GM12878 (cell line): Measurements from ENCODE around the gene KIF14. TPM values are rescaled to one million over a fixed set of nuclear protein-coding genes. Genes with fewer than 3 reads are reported as not detected.

Experiments
- ATAC-seq: fragments of 200-7000 bp; cut with Tn5 transposase; 3 replicates; pipeline ENCODE4 v1.9.1; 2020; ENCODE audit warnings: mild to moderate bottlenecking, moderate library complexity
- BruUV-seq: library from RNA; stranded (reverse); fragments of 400-500 nt; replicated peaks from 2 replicates; lab custom pipeline; 2021; lab: Mats Ljungman, UMichigan
- CTCF ChIA-PET: fragments of 300-600 bp; sonication (Branson Sonifier 250); formaldehyde crosslinking; extraction: SDS; loops from one replicate; lab custom pipeline; 2021; ENCODE audit warnings: inconsistent platforms; lab: Yijun Ruan, JAX
- POLR2A ChIA-PET: fragments of 350-600 bp; formaldehyde crosslinking; extraction: SDS; loops from one replicate; lab custom pipeline; 2021; ENCODE audit warnings: inconsistent platforms; lab: Charles Lee
- RAD21 ChIA-PET: fragments of 300-600 bp; sonication (Branson Sonifier 250); formaldehyde crosslinking; loops from one replicate; lab custom pipeline; 2023; ENCODE audit warnings: antibody characterized with exemption; ENCODE audit not compliant: unreplicated experiment; lab: Charles Lee
- SMC1A ChIA-PET: fragments of 300-600 bp; sonication (Branson Sonifier 250); formaldehyde crosslinking; loops from one replicate; lab custom pipeline; 2023; ENCODE audit not compliant: unreplicated experiment, uncharacterized antibody; lab: Charles Lee
- DNase-seq: peaks from one replicate; pipeline ENCODE4 v3.0.0-alpha.2; 2011; ENCODE audit warnings: low read depth, low spot score
- FAIRE-seq: peaks from 3 replicates; lab custom pipeline; 2011; peaks lifted over from hg19 to GRCh38; lab: Jason Lieb, UNC
- H2AFZ ChIP-seq: 2 replicates; pipeline ENCODE4 v1.6.0; 2011; ENCODE audit warnings: low read depth, low read length, control low read depth; ENCODE audit not compliant: control insufficient read depth
- H3K27ac ChIP-seq: 2 replicates; pipeline ENCODE4 v1.5.1; 2011; ENCODE audit warnings: control low read depth; ENCODE audit not compliant: control insufficient read depth, insufficient read depth
- H3K27me3 ChIP-seq, 2 experiments: replicated peaks in 1 of 2; 2 replicates each; pipeline versions ENCODE4 v1.6.0 to v1.6.1; 2011; ENCODE audit warnings: low read length in 1 of 2; ENCODE audit not compliant: control insufficient read depth in 2 of 2, insufficient read depth in 2 of 2
- H3K36me3 ChIP-seq, 2 experiments: 2 replicates each; pipeline ENCODE4 v1.5.1; 2011; ENCODE audit warnings: low read length in 1 of 2; ENCODE audit not compliant: control insufficient read depth in 2 of 2, insufficient read depth in 2 of 2
- H3K4me1 ChIP-seq: 2 replicates; pipeline ENCODE4 v1.6.1; 2011; ENCODE audit warnings: mild to moderate bottlenecking, low read length, moderate library complexity, mixed read lengths; ENCODE audit not compliant: control insufficient read depth, insufficient read depth
- H3K4me2 ChIP-seq: 2 replicates; pipeline ENCODE4 v1.6.0; 2011; ENCODE audit warnings: control low read depth; ENCODE audit not compliant: control insufficient read depth, insufficient read depth
- H3K4me3 ChIP-seq: fragments of 200-600 bp; sonication (generic); 2 replicates; pipeline ENCODE4 v1.5.1; 2016
- H3K79me2 ChIP-seq: 2 replicates; pipeline ENCODE4 v1.6.0; 2011; ENCODE audit warnings: low read length; ENCODE audit not compliant: control insufficient read depth, insufficient read depth
- H3K9ac ChIP-seq: 2 replicates; pipeline ENCODE4 v1.8.0; 2011; ENCODE audit warnings: low read length, control low read depth, mixed read lengths; ENCODE audit not compliant: control insufficient read depth, insufficient read depth
- H3K9me3 ChIP-seq: replicated peaks from 3 replicates; pipeline ENCODE4 v1.5.1; 2011; ENCODE audit warnings: mild to moderate bottlenecking, low read length; ENCODE audit not compliant: control insufficient read depth, insufficient read depth
- H4K20me1 ChIP-seq: 2 replicates; pipeline ENCODE4 v1.6.0; 2011; ENCODE audit not compliant: control insufficient read depth, insufficient read depth
- ATF2 ChIP-seq: IDR thresholded peaks from 2 replicates; pipeline ENCODE4 v1.6.1; 2012; ENCODE audit warnings: low read length, inconsistent platforms
- BACH1 ChIP-seq: fragments of 450-650 bp; IDR thresholded peaks from 2 replicates; pipeline ENCODE4 v1.6.1; 2017; ENCODE audit warnings: mild to moderate bottlenecking, borderline replicate concordance
- CUX1 ChIP-seq: IDR thresholded peaks from 2 replicates; pipeline ENCODE4 v1.6.1; 2012; ENCODE audit warnings: improper control_type of control experiment, low read depth, low read length; ENCODE audit not compliant: insufficient replicate concordance
- IRF4 ChIP-seq: IDR thresholded peaks from 2 replicates; pipeline ENCODE4 v1.6.1; 2011; ENCODE audit warnings: low read depth, low read length
- IRF5 ChIP-seq: fragments of 450-650 bp; IDR thresholded peaks from 2 replicates; pipeline ENCODE4 v1.6.1; 2017; ENCODE audit warnings: borderline replicate concordance
- NR2F1 ChIP-seq: fragments of 450-650 bp; conservative IDR thresholded peaks from 2 replicates; pipeline ENCODE4 v1.6.1; 2017; ENCODE audit warnings: mild to moderate bottlenecking
- PBX3 ChIP-seq: IDR thresholded peaks from 2 replicates; pipeline ENCODE4 v1.6.1; 2011; ENCODE audit warnings: mild to moderate bottlenecking, low read depth, low read length, moderate library complexity; ENCODE audit not compliant: insufficient replicate concordance
- RAD21 ChIP-seq: IDR thresholded peaks from 2 replicates; pipeline ENCODE4 v1.6.1; 2011; ENCODE audit warnings: mild to moderate bottlenecking, low read depth, low read length, moderate library complexity; ENCODE audit not compliant: insufficient read depth
- SPI1 ChIP-seq: IDR thresholded peaks from 2 replicates; pipeline ENCODE4 v1.6.1; 2011; ENCODE audit warnings: low read depth, mild to moderate bottlenecking, low read length, moderate library complexity, borderline replicate concordance; ENCODE audit not compliant: insufficient read depth
- YY1 ChIP-seq: IDR thresholded peaks from 2 replicates; pipeline ENCODE4 v1.6.1; 2011; ENCODE audit warnings: low read depth, mild to moderate bottlenecking, low read length
- WGBS: methylation state at CpG from one replicate; pipeline ENCODE4 v1.1.6; 2016; ENCODE audit warnings: low lambda C conversion rate; ENCODE audit not compliant: insufficient replicate concordance, insufficient coverage; ENCODE audit errors: missing lambda C conversion rate; 5-methylcytosine and 5-hydroxymethylcytosine counted together
- in situ Hi-C: fragments of 300-500 bp; cut with MboI; formaldehyde crosslinking; loops from 9 replicates; pipeline ENCODE4 v1.14.3; 2018; ENCODE audit warnings: mixed read lengths
- intact Hi-C: fragments of 100-400 bp; cut with micrococcal nuclease; formaldehyde crosslinking; loops from one replicate; pipeline ENCODE4 v1.14.2; 2022; ENCODE audit not compliant: unreplicated experiment
- polyA plus RNA-seq, 11 experiments: library from polyadenylated mRNA; depleted of rRNA in 4 of 11; unstranded in 6 of 11; stranded (reverse) in 5 of 11; fragments of >200 nt; fragmentation: Nextera tagmentation in 4 of 11; fragmentation: Illumina TruSeq in 1 of 11; extraction: Ambion mirVana in 4 of 11; extraction: Trizol in 1 of 11; gene quantifications; 1 replicate in 1 of 11; 2 replicates in 10 of 11; pipeline versions ENCODE4 v1.2.1 to v1.2.3, GENCODE V29; 2011 to 2016; ENCODE audit warnings: inconsistent platforms in 2 of 11, missing spikeins in 2 of 11, low read depth in 1 of 11
- total RNA-seq, 4 experiments: library from RNA; depleted of rRNA in 3 of 4; stranded (reverse); fragments of >200 nt in 3 of 4; fragmentation: Illumina TruSeq in 1 of 4; extraction: Trizol in 1 of 4; gene quantifications; 2 replicates each; pipeline versions ENCODE4 v1.2.1 to v1.2.3, GENCODE V29; 2013 to 2021

Gene KIF14
- total and polyA plus RNA-seq, 10 of the 15 experiments (the other 5 are each of a cell fraction or from before 2014, with no cell fraction given), result 6.8 to 25.5 (median 14.4) TPM

GRCh38 chr1:200646515-200646914 lies 26.0 kb upstream of the KIF14 start:
- ATAC-seq, result peak; percentile 61
- Histone ChIP-seq H3K9me3 (no peaks in the 10 kb centered on the region), H3K27ac (peak overlapping the region; percentile 22; the same call in 1 of the 2 replicates), H3K27me3 (no peaks in the 10 kb centered on the region), H3K36me3 (peaks cover 0 to 11% of the 10 kb centered on the region in 2 experiments; a peak in 3 of 4 replicates), H3K9ac (no peak overlapping the region), H3K79me2 (no peaks in the 10 kb centered on the region), H2AFZ (no peak overlapping the region; the same call in 1 of the 2 replicates), H3K4me3 (no peak overlapping the region), H4K20me1 (no peaks in the 10 kb centered on the region), H3K4me1 (no peaks in the 10 kb centered on the region), H3K4me2 (0 out of 2 replicates have a peak overlapping the region, but pooled peaks have one; percentile 44)
- no peak for DNase-seq
- POLR2A ChIA-PET, result interaction anchor here (1.1 kb wide), 1 partner anchor 24 kb away, joined by 4 read pairs; no protein-coding TSS in a partner anchor
- SMC1A ChIA-PET, result interaction anchor here (2.0 kb wide), 1 partner anchor 13 kb away, joined by 7 read pairs; no protein-coding TSS in a partner anchor
- no TSS peak for BruUV-seq
- FAIRE-seq, result peak; percentile 76
- 2% methylated on average over 4 of the region's 4 CpGs for WGBS
- in situ Hi-C loops, result no loop called here
- RAD21 ChIA-PET, result interaction anchor here (2.5 kb wide), 1 partner anchor 19 kb away, joined by 7 read pairs; no protein-coding TSS in a partner anchor
- CTCF ChIA-PET, result interaction anchor here (0.7 to 1.6 kb wide), 2 partner anchors 13 to 157 kb away, joined by 3 read pairs; no protein-coding TSS in a partner anchor
- intact Hi-C loops, result no loop called here
- peak; percentile 89 for TF ChIP-seq SPI1
- peak; percentile 83 for TF ChIP-seq YY1
- TF ChIP-seq BACH1, result no peak
- TF ChIP-seq CUX1, result no peak
- no peak for TF ChIP-seq RAD21
- no peak for TF ChIP-seq IRF5
- TF ChIP-seq IRF4, result 0 out of 2 replicates have a peak, but pooled peaks have one; percentile 42
- 0 out of 2 replicates have a peak, but pooled peaks have one; percentile 45 for TF ChIP-seq ATF2
- TF ChIP-seq NR2F1, result no peak
- no peak for TF ChIP-seq PBX3
